ENCODE results near the gene FADS2. TPM values are rescaled to one million over a fixed set of nuclear protein-coding genes. Genes with fewer than 3 reads are reported as not detected.
A peak's percentile ranks its signal among the peaks of the same experiment; 100 is the strongest.

Gene FADS2
- total and polyA plus RNA-seq, 9 of the 15 experiments (the other 6 are each of a cell fraction or from before 2014, with no cell fraction given), result 2.9 to 42.8 (median 16.2) TPM

GRCh38 chr11:61841636-61842527 is 13.8 kb downstream of the FADS2 start (continued):
- TF ChIP-seq NFXL1 (CRISPR knock-in tag; IDR thresholded peaks at IDR 0.05) (no peak), ZKSCAN1 (IDR thresholded peaks at IDR 0.05; ENCODE audit: low read depth, low read length) (no peak), STAT5A (IDR thresholded peaks at IDR 0.05; ENCODE audit: borderline replicate concordance, low read length) (peak; percentile 78), ZNF696 (CRISPR knock-in tag; conservative IDR thresholded peaks at IDR 0.05) (no peak), PPARD (CRISPR knock-in tag; IDR thresholded peaks at IDR 0.05) (no peak), TRIM28 (IDR thresholded peaks at IDR 0.05) (no peak), JUNB (CRISPR knock-in tag; conservative IDR thresholded peaks at IDR 0.05) (no peak), MCM3 (IDR thresholded peaks at IDR 0.05) (no peak), HMG20A (CRISPR knock-in tag; conservative IDR thresholded peaks at IDR 0.05) (no peak), ELF2 (CRISPR knock-in tag; IDR thresholded peaks at IDR 0.05) (no peak), ZBTB49 (CRISPR knock-in tag; IDR thresholded peaks at IDR 0.05; ENCODE audit: borderline replicate concordance) (no peak), JUND (IDR thresholded peaks at IDR 0.05; ENCODE audit: borderline replicate concordance, low read depth, low read length) (peak; percentile 64; the same call in 1 of the 2 replicates), JUND (tag; IDR thresholded peaks at IDR 0.05; ENCODE audit: borderline replicate concordance, low read depth, low read length) (peak; percentile 79; the same call in 1 of the 3 replicates), ZNF586 (CRISPR knock-in tag; conservative IDR thresholded peaks at IDR 0.05) (no peak), ARID2 (IDR thresholded peaks at IDR 0.05) (no peak), TEAD2 (tag; IDR thresholded peaks at IDR 0.05) (no peak), POU5F1 (IDR thresholded peaks at IDR 0.05; ENCODE audit: borderline replicate concordance, low read depth, low read length, partially characterized antibody) (no peak), SAFB2 (IDR thresholded peaks at IDR 0.05; ENCODE audit: borderline replicate concordance, low read depth, low read length, severe bottlenecking) (no peak), NR4A1 (CRISPR knock-in tag; IDR thresholded peaks at IDR 0.05) (peak; percentile 40; the same call in 1 of the 2 replicates), NR4A1 (tag; IDR thresholded peaks at IDR 0.05) (peak; percentile 66; the same call in 1 of the 2 replicates), ZNF146 (CRISPR knock-in tag; IDR thresholded peaks at IDR 0.05; ENCODE audit: unreplicated experiment) (no peak), SREBF2 (CRISPR knock-in tag; IDR thresholded peaks at IDR 0.05) (no peak), ELF1 (tag; IDR thresholded peaks at IDR 0.05) (peak; percentile 72), ZNF232 (CRISPR knock-in tag; IDR thresholded peaks at IDR 0.05) (no peak), CCAR2 (IDR thresholded peaks at IDR 0.05; ENCODE audit: low read depth, low read length) (no peak), EGR1 (conservative IDR thresholded peaks at IDR 0.05) (no peak), KLF13 (tag; IDR thresholded peaks at IDR 0.05; ENCODE audit: borderline replicate concordance, low read depth) (no peak)
- TF ChIP-seq, protein P1, sequence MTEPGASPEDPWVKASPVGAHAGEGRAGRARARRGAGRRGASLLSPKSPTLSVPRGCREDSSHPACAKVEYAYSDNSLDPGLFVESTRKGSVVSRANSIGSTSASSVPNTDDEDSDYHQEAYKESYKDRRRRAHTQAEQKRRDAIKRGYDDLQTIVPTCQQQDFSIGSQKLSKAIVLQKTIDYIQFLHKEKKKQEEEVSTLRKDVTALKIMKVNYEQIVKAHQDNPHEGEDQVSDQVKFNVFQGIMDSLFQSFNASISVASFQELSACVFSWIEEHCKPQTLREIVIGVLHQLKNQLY (CRISPR knock-in tag; conservative IDR thresholded peaks at IDR 0.05), result no peak
